GM19467 (cell line): ENCODE measurements around the gene HPS6.
"Not testable (repeated sequence)": the region's sequence is repeated elsewhere in the genome, so short reads cannot be mapped to it uniquely, and the experiment has no call there.

ENCODE experiments used
- ATAC-seq: cut with Tn5 transposase; IDR thresholded peaks from one replicate; pipeline ENCODE4 v1.9.1; 2021; ENCODE audit warnings: mild to moderate bottlenecking, moderate library complexity; ENCODE audit not compliant: unreplicated experiment

HPS6 gene

GRCh38 chr10:102064868-102065560 lies at the start of gene HPS6:
HPS6 (plus strand) TSS chr10:102065349; CDS start chr10:102065475, 126 bp downstream.
- ATAC-seq: peak; percentile 95

GRCh38 chr10:102016416-102016815 lies 48.7 kb upstream of the HPS6 start:
- no peak for ATAC-seq

- ATAC-seq: no peak
Observed at GRCh38 chr10:102017295-102017694, 47.9 kb upstream of the HPS6 start.

- no peak for ATAC-seq
Observed at GRCh38 chr10:102020938-102021337, 44.2 kb upstream of the HPS6 start.

- ATAC-seq: no peak
Observed at GRCh38 chr10:102024799-102025198, 40.4 kb upstream of the HPS6 start.

- ATAC-seq: no peak
Observed at GRCh38 chr10:102027261-102027660, 37.9 kb upstream of the HPS6 start.

GRCh38 chr10:102033787-102034186 lies 31.4 kb upstream of the HPS6 start:
- ATAC-seq: no peak

GRCh38 chr10:102035807-102036206 lies 29.3 kb upstream of the HPS6 start:
- ATAC-seq: not testable (repeated sequence)

GRCh38 chr10:102038410-102038809 lies 26.7 kb upstream of the HPS6 start:
- ATAC-seq: no peak

- ATAC-seq: no peak
Observed at GRCh38 chr10:102040305-102041050, 24.7 kb upstream of the HPS6 start.

- no peak for ATAC-seq
Observed at GRCh38 chr10:102045292-102045691, 19.9 kb upstream of the HPS6 start.

- ATAC-seq: no peak
Observed at GRCh38 chr10:102046095-102046494, 19.1 kb upstream of the HPS6 start.

GRCh38 chr10:102054881-102055646 lies 10.1 kb upstream of the HPS6 start:
- ATAC-seq: not testable (repeated sequence)

GRCh38 chr10:102055647-102056419 lies 9.3 kb upstream of the HPS6 start, which contains the start of gene ARMH3:
ARMH3 (minus strand) TSS chr10:102056173; CDS start chr10:102040114, 16,059 bp downstream.
- peak; percentile 85 for ATAC-seq

- no peak for ATAC-seq
Observed at GRCh38 chr10:102059987-102060386, 5.2 kb upstream of the HPS6 start.

- no peak for ATAC-seq
Observed at GRCh38 chr10:102064503-102064867, 664 bp upstream of the HPS6 start.

- peak; percentile 22 for ATAC-seq
Observed at GRCh38 chr10:102065561-102066398, 631 bp downstream of the HPS6 start.

- ATAC-seq: no peak
Observed at GRCh38 chr10:102066399-102067088, 1.4 kb downstream of the HPS6 start.
